SU-DHL-6 (cell line): Measurements from ENCODE around the gene PTCRA.

Experiments
- CTCF ChIP-seq: fragments of 200-600 bp; sonication (generic); IDR thresholded peaks from one replicate; pipeline ENCODE4 v1.5.1; 2017; ENCODE audit warnings: antibody characterized with exemption, mild to moderate bottlenecking, low read length, moderate library complexity; ENCODE audit not compliant: insufficient read depth, poor library complexity, severe bottlenecking
- EZH2phosphoT487 ChIP-seq: fragments of 200-600 bp; sonication (generic), shearing (Covaris generic); conservative IDR thresholded peaks from 2 replicates; pipeline ENCODE4 v1.6.1; 2018; ENCODE audit warnings: mild to moderate bottlenecking, antibody characterized with exemption, low read length, moderate library complexity, mixed read lengths

- TF ChIP-seq CTCF (no peak), EZH2phosphoT487 (no peak)
Measured at GRCh38 chr6:42971746-42972327, 56.0 kb downstream of the PTCRA start.
